Measurements from ENCODE around the gene BRD2. TPM values are rescaled to one million over a fixed set of nuclear protein-coding genes. Genes with fewer than 3 reads are reported as not detected.

The BRD2 gene
- total RNA-seq, 1 donor from 2014 or later: 166 TPM

- TF ChIP-seq, protein P1, sequence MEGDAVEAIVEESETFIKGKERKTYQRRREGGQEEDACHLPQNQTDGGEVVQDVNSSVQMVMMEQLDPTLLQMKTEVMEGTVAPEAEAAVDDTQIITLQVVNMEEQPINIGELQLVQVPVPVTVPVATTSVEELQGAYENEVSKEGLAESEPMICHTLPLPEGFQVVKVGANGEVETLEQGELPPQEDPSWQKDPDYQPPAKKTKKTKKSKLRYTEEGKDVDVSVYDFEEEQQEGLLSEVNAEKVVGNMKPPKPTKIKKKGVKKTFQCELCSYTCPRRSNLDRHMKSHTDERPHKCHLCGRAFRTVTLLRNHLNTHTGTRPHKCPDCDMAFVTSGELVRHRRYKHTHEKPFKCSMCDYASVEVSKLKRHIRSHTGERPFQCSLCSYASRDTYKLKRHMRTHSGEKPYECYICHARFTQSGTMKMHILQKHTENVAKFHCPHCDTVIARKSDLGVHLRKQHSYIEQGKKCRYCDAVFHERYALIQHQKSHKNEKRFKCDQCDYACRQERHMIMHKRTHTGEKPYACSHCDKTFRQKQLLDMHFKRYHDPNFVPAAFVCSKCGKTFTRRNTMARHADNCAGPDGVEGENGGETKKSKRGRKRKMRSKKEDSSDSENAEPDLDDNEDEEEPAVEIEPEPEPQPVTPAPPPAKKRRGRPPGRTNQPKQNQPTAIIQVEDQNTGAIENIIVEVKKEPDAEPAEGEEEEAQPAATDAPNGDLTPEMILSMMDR (IDR thresholded peaks at IDR 0.05): no peak
- H3K36me3 Mint-ChIP-seq (ENCODE audit: unreplicated experiment): peaks cover 59% of the 10 kb centered on the region
Observed at GRCh38 chr6:32980488-32981038, 12.2 kb downstream of the BRD2 start.

GRCh38 chr6:32982084-32982701, 13.8 kb downstream of the BRD2 start:
- no peak for DNase-seq (ENCODE audit: extremely low spot score, unreplicated experiment)
- H3K27me3 Mint-ChIP-seq (ENCODE audit: unreplicated experiment): peaks cover 9% of the 10 kb centered on the region
- peaks cover 17% of the 10 kb centered on the region for H3K4me1 Mint-ChIP-seq (ENCODE audit: unreplicated experiment)
- TF ChIP-seq, protein P1 (IDR thresholded peaks at IDR 0.05): no peak
- H3K27ac Mint-ChIP-seq (ENCODE audit: unreplicated experiment): no peak overlapping the region
- H3K4me3 Mint-ChIP-seq (ENCODE audit: unreplicated experiment): no peak overlapping the region
- H3K9me3 Mint-ChIP-seq (ENCODE audit: unreplicated experiment): no peaks in the 10 kb centered on the region
- peaks cover 43% of the 10 kb centered on the region for H3K36me3 Mint-ChIP-seq (ENCODE audit: unreplicated experiment)

More at GRCh38 chr6:32980488-32981038, 12.2 kb downstream of the BRD2 start:
- Mint-ChIP-seq H3K27me3 (ENCODE audit: unreplicated experiment) (peaks cover 2% of the 10 kb centered on the region), H3K4me1 (ENCODE audit: unreplicated experiment) (peaks cover 32% of the 10 kb centered on the region), H3K27ac (ENCODE audit: unreplicated experiment) (peak overlapping the region; percentile 31), H3K9me3 (ENCODE audit: unreplicated experiment) (no peaks in the 10 kb centered on the region), H3K4me3 (ENCODE audit: unreplicated experiment) (no peak overlapping the region)
- no peak for DNase-seq (ENCODE audit: extremely low spot score, unreplicated experiment)

DNA sequence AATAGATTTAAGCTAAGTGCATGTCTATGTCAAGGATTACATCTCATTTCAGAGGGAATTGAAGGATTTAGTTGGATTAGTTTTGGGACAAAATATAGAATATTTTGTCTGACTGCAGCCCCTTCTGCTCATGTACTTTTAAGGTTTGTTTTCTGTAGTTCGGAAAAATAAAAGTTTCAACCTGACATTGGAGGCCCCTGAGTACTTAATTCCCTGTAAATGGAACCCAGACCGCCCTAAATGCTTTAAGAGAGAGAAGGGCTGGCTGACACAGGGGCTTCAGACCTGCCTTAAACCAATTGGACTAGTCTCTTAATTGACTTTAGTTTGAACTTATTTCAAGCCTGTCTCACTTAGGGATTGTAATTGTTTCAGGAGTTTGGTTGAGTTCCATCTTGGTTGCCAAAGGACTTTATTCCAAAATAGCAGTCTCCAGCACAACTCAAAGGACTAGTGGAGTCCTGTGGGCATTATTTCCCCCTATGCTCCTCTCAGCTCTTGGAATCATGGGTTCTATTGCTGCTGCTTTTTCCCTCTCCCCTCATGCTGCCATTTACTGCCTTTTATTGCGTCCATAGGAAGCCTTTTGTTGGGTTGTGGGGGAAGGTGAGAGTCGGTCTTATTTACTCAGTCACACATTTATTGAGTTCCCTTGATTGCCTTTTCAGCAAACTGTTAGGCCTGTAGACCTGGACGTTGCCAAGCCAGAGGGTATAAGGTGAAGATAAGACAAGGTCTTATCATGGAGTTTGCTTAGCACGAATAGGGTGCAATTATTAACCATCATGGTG, 14.5 kb downstream of the BRD2 start:
- H3K9me3 Mint-ChIP-seq (ENCODE audit: unreplicated experiment): no peaks in the 10 kb centered on the region
- H3K27ac Mint-ChIP-seq (ENCODE audit: unreplicated experiment): peak overlapping the region; percentile 10
- H3K4me3 Mint-ChIP-seq (ENCODE audit: unreplicated experiment): no peak overlapping the region
- peaks cover 36% of the 10 kb centered on the region for H3K36me3 Mint-ChIP-seq (ENCODE audit: unreplicated experiment)
- H3K27me3 Mint-ChIP-seq (ENCODE audit: unreplicated experiment): peaks cover 16% of the 10 kb centered on the region
- TF ChIP-seq, protein P1 (IDR thresholded peaks at IDR 0.05): no peak
- H3K4me1 Mint-ChIP-seq (ENCODE audit: unreplicated experiment): peaks cover 11% of the 10 kb centered on the region
- no peak for DNase-seq (ENCODE audit: extremely low spot score, unreplicated experiment)

DNA sequence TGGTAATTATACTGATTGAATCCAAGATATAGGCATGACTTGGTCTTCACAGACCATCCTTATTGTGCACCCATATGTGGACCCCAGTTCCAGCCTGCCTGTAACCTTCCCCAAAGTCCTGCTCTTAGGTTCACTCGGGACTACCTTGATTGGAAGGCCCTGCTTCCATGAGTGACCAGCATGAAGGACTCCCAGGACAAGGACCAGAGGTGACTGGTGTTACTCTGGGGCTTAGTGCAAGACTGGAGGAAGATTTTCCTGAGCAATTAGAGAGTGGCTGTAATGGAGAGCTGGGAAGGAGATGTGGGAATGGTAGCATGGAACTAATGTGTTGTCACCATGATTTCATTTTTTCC, 15.1 kb downstream of the BRD2 start:
- no peaks in the 10 kb centered on the region for H3K9me3 Mint-ChIP-seq (ENCODE audit: unreplicated experiment)
- H3K27me3 Mint-ChIP-seq (ENCODE audit: unreplicated experiment): peaks cover 22% of the 10 kb centered on the region
- peaks cover 30% of the 10 kb centered on the region for H3K36me3 Mint-ChIP-seq (ENCODE audit: unreplicated experiment)
- TF ChIP-seq, protein P1 (IDR thresholded peaks at IDR 0.05): no peak
- H3K27ac Mint-ChIP-seq (ENCODE audit: unreplicated experiment): peak overlapping the region; percentile 24
- H3K4me3 Mint-ChIP-seq (ENCODE audit: unreplicated experiment): no peak overlapping the region
- DNase-seq (ENCODE audit: extremely low spot score, unreplicated experiment): no peak
- peaks cover 5% of the 10 kb centered on the region for H3K4me1 Mint-ChIP-seq (ENCODE audit: unreplicated experiment)
